GM21526 (cell line): ENCODE results near the gene UBA6.
A peak's percentile ranks its signal among the peaks of the same experiment; 100 is the strongest.
"Not testable (repeated sequence)": the region's sequence is repeated elsewhere in the genome, so short reads cannot be mapped to it uniquely, and the experiment has no call there.

Source experiments
- ATAC-seq: cut with Tn5 transposase; IDR thresholded peaks from one replicate; pipeline ENCODE4 v1.9.1; 2021; ENCODE audit warnings: moderate library complexity; ENCODE audit not compliant: unreplicated experiment, low FRiP score

Gene UBA6

DNA sequence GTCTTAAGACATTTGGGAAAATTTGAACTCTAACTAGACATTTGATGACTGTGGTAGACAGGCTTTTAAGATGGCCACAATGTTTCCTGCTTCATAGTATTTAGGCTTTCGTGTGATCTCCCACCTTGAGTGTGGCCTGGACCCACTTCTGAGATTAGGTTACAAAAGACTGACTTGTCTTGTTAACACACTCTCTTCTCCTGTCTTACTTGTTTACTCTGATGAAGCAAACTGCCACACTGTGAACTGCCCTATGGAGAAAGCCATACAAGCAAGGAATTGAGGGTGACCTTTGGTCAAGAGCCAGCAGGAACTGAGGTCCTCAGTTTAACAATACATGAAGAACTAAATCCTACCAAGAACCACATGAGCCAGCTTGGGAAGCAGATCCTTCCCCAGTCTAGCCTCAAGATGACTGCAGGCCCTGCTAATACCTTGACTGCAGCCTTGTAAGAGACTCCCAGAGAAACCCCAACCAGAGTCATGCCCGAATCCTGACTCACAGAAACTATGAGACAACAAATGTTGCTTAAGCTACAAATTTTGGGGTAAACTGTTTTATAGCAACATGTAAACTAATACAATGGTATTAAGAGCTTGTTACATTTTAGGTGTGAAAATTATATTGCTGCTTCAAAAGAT lies 20.3 kb downstream of the UBA6 start:
- no peak for ATAC-seq

DNA sequence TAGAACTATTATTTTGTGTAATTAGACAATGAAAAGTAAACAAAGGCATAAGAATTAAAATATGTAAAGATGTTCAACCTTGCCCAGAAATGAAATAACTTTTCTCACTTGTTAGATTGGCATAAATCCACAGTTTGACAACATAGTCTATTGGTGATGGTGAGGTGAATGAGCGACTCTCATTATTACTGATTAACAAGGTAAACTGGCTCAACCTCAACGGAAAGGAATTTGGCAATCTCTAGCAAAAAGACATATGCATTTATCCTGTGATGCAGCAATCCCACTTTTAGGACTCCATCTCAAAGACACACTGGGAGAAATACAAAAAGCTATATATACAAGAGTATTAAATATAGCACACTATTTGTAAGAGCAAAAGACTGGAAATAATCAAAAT lies 22.3 kb downstream of the UBA6 start:
- ATAC-seq = no peak

DNA sequence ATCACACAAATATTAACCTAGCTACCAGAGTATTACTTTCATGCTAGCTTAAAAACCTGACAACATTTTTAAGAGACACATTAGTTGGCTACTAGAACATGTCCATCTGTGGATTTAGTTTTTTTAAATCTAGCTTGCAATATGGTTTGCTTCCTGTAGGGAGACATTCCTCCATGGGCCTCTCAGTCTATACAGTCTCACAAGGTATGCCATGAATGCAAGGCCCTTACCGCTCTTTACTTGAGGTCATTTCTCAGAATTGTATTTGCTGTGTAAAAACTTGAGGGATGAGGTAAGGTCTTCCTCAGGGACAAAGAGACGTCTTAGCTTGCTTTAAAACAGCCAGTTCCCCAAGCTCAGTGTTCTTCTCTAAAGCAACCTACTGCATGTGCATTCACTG lies 26.9 kb downstream of the UBA6 start:
- no peak for ATAC-seq

DNA sequence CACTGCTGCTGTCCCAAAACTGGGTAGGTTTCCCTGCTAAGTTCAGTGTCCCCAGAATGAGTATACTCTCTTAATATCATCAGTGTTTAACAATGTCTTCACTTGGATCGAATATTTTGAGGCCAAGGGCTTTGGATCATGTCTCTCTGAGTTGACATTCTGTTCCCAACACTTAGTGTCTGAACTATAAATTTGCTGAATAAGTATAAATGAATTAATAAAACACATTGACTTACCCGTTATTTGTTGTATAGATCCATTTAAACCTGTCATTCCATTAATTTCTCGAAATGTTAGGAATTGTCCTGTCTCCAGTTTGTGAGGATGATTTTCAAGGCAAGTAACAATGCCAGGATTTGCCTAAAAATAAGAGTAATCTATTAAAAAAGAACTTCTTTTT lies 32.6 kb downstream of the UBA6 start:
- ATAC-seq = no peak

DNA sequence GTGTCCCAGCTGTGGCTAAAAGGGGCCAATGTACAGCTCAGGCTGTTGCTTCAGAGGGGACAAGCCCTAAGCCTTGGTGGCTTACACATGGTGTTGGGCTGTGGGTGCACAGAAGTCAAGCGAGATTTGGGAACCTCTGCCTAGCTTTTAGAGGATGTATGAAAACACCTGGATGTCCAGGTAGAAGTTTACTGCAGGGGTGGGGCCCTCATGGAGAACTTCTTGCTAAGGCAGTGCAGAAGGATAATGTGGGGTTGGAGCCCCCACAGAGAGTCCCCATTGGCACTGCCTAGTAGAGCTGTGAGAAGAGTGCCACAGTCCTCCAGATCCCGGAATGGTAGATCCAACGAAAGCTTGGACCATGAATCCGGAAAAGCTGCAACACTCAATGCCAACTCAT lies 40.5 kb downstream of the UBA6 start:
- no peak for ATAC-seq

DNA sequence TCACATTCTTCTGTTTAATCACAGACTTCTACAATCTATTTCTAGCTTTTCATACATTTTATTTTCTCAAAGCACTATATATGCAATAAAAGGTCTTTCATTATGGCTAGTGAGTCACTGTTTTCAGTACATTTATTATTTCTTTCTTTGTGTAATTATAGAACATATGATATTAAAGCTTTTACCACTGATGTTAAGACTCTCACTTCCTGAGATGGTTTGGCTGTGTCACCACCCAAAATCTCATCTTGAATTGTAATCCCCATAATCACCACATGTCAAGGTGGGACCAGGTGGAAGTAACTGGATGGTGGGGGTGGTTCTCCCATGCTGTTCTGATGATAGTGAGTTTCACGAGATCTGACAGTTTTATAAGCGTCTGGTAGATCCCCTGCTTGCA lies 41.9 kb downstream of the UBA6 start:
- ATAC-seq = no peak

DNA sequence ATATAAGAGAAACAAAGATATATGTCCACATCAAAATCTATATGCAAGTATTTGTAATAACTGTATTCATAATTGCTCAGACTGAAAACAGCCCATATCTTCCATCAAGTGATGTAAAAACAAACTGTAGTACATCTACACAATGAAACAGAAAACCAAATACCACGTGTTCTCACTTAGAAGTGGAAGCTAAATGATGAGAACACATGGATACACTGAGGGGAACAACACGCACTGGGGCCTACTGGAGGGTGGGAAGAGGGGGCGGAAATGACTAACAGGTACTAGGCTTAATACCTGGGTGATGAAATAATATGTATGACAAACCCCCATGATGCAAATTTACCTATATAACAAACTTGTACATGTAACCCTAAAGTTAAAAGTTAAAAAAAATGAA lies 42.7 kb downstream of the UBA6 start:
- ATAC-seq = no peak

DNA sequence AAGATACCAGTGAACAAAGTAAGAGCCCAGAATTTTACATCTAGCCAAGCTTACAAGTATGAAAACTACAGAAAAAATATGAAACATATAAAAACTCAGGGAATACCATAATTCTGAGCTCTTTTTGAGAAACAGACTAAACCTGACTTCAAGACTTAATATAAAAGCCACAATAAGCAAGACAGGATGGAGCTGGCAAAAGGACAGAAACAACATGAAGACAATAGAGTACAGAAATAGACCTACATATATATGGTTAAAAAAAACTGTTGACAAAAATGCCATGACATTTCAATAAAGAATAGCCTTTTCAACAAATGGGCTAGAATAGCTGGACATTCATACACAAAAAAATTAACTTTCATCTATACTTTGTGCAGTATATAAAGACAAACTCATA lies 49.4 kb downstream of the UBA6 start:
- ATAC-seq = no peak

DNA sequence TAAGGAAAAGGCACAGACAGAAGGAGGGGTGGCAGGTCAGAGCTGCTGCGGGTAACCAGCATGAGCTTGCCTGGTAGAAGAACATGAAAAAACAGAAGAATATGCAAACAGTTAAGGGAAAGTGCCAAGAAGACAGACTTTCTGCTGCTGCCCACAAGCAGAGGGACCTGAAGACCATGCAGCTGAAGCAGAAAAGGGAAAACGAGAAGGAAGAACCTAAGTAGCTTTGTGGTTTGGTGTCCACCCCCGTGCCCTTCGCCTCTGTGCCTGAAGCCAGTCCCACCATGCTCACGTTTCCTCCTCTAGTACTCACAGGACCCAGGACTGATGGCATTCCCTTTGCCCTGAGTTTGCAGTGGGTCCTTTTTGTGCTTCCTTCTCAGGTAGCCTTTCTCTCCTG lies 62.8 kb downstream of the UBA6 start:
- ATAC-seq = no peak

DNA sequence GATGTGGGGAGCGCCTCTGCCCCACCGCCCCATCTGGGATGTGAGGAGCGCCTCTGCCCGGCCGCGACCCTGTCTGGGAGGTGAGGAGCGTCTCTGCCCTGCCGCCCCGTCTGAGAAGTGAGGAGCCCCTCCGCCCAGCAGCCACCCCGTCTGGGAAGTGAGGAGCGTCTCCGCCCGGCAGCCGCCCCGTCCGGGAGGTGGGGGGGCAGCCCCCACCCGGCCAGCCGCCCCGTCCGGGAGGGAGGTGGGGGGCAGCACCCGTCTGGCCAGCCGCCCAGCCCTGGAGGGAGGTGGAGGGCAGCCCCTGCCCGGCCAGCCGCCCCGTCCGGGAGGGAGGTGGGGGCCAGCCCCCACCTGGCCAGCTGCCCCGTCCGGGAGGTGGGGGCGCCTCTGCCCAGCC lies 64.0 kb downstream of the UBA6 start:
- ATAC-seq = not testable (repeated sequence)

DNA sequence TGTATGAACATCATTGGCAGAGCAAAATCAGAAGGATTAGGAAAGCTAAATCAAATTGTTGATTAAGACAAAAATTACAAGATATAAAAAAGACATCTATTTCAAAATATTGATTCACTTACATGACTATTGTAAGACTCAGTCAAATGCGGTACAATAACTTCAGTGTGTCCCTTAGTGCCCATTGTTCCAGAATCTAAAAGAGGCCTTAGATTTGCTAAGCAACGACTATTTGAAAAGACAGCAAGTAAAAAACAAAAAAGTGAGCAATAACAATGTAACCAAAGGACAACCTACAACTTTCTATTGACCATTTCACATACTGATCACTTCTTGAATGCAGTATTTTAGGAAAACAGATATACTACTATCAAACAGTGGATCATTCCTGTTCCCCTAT lies 65.6 kb downstream of the UBA6 start:
- ATAC-seq = no peak

DNA sequence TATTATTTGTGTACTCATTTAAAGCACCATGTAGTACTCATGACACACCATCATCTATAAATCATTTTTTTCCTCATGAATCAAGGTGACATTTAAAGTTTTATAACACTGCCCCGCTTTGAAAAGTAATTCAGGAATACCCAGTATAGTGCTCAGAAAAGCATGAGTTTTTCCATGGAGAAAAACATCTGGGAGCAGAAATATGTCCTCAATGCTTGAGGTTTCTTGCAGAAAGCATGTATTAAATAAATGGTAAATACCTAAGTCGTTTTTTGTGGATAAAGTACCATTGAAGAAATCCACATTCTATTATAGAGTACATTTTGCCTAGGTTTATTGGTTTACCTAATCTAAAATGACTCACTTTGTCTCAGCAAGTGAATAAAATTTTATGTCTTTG lies 66.2 kb downstream of the UBA6 start:
- ATAC-seq = no peak

DNA sequence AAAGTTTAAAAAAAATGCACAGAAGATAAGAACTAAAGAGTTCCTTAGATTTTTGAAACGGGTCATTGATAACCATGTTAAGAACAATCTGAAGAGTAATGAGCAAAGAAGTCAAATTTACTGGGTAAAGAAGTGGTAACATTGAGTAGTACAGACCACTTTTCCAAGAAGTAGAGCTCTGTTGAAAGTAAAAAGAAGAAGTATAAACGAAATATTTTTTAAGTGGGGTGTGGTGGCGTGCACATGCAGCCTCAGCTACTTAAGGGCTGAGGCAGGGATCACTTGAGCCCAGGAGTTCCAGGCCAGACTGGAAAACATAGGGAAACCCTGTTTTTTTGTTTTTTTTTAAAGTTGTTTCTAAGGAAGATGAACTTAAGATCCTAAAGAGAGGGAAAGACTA lies 68.5 kb downstream of the UBA6 start:
- ATAC-seq = peak; percentile 74

DNA sequence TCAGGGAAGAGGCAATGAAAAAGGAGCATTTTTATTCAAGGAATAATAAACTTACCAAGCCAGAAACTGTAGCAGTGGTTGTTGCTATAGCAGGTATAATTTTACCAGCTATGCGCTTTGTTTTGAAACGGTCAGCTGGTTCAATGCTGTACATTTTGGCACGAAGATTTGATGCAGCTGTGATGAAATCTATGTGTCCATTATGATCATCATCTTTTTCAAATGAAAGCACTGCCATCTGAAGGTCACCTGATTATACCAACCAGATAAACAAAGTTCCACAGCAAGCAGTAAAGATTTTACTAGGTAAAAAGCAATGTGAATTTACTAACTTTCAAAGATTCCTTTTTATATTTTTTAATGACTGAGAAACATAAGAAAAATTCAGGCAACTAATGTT lies 76.0 kb downstream of the UBA6 start:
- no peak for ATAC-seq

DNA sequence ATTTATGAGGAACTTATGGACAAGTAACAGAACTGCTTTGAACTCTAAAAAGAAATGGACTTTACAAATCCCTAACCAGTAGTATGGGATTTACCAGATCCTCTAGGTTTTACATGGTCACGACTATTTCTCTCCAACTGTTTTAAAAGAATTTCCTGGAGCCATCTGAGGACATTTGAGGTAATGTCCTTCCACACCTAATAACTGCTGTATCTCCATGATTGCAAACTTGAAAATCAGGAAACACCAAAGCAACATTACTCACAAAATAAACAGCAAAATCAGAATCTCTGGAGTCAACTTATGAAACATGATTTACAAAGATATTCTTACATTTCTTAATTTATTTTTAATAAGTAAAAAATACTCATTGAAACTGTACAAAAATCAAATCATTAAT lies 84.5 kb downstream of the UBA6 start:
- no peak for ATAC-seq

DNA sequence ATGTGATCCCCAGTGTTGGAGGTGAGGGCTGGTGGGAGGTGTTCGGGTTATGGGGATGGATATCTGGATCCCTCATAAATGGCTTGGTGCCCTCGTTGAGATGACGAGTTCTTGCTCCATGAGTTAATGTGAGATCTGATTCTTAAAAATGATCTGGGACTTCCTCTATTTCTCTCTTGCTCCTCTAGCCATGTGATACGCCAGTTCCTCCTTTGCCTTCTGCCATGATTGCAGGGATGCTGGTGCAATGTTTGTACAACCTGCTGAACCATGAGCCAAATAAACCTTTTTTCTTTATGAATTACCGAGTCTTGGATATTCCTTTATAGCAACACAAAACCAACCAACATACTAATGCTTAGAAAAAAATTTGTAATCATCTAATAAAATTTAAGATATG lies 85.8 kb downstream of the UBA6 start:
- no peak for ATAC-seq

DNA sequence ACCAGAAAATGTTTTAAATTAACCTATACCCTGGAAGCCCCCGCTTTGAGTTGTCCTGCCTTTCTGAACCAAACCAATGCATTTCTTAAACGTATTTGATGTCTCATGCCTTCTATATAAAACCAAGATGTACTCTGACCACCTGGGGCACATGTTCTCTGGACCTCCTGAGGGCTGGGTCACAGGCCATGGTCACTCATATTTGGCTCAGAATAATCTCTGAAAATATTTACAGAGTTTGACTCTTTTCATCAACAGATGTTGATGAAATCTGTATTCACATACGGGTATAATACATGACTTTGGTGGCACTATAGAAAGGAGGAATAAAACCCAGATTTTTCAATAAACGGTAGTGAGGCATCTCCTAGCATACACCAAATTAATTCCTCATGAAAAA lies 86.8 kb downstream of the UBA6 start:
- ATAC-seq = no peak

DNA sequence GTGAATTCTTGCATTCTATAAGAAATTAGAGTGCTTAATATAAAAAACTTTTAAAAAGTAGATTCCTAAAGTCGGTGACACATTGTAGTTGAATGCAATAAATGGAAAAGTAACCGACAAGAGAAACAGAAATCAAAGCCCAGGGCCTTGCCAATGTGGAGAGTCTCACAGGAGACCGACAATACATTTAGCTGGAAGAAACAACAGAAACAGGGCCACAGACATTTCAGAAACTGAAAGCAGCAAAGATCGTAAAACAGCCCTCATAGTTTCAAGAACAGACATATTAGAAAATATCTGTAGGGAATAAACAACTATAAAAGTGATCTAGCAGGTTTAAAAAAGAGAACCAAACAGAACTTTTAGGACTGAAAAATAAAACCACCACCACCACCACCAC lies 92.9 kb downstream of the UBA6 start:
- ATAC-seq = no peak

DNA sequence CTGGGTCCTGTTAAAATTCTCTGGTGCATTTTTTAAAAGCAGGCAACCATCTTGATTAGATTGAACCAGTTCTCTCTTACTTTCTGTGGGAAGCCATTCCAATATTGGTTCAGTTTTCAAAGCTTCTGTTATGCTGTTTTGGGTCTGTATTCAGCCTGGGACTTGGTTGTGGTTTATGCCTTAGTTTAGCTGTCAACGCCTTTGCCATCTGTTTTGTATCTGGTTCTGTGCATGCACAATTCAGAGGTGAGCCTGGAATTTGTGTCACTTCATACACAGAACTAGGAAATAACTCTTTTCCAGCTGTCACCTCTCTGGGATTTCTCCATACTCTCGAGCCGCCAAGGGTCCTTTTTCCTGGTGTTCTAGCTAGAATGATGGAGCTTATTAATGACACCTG lies 96.2 kb downstream of the UBA6 start:
- ATAC-seq = no peak

DNA sequence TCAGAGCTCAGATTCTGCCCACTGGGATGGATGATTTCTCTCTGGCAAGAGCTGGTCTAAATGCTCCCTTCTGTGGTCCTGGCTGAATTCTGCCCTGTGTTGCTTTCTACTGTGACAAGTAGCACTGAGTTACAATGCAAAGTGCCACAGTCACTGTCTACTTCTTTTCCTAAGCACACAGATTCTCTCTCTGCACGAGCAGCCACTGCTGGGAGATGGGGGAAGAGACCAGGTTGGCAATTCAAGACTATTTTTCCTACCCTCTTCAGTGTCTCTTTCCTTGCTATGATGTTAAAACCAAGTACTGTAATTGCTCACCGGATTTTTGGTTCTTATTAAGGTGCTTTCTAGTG lies 97.0 kb downstream of the UBA6 start:
- ATAC-seq = no peak

DNA sequence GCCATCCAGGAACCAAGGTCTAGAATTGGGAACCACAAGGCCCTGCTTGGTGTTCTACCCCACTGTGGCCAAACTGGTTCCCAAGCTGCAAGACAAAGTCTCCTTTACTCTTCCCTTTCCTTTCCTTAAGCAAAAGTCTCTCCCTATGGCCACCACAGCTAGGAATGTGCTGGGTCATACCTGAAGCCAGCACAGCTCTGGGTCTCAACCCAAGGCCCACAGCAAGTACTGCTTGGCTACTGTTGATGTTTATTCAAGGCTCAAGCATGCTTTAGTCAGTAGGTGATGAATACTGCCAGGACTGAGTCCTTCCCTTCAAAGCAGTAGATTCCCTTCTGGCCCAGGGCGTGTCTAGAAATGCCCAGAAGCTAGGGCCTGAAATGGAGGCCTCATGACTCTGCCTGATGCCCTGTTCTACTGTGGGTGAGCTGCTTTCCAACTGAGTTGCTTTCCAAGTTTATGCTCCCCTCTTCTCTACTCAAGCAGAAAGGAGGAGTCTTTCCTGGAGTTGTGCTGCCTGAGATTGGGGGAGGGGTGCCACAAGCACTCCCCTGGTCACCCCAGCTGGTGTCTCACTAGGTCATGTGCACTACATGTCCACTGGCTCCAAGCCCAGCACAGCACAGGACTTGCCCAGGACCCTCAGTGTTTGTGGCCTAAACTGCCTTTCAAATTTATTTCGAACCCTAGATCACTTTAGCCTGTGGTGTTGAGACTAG lies 97.5 kb downstream of the UBA6 start:
- no peak for ATAC-seq

DNA sequence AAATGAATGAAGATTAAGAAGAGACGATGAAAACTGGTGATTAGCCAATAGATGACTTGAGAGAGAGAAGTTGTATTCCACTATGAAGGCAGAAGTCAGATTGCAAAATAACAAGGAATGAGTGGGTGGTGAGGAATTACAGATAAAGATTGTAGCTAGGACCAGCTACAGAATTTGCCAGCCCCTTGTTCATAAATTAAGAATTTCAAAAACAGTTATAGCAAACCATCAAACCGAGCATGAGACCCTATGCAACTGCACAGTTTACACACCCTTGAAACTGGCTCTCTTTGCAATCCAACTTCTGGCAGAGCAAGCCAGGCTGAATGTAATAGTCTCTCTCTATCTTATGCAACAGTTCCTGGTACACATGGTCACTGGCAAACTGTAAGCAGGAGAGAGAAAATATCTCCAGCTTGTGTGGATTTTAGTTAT lies 107.2 kb downstream of the UBA6 start:
- ATAC-seq = no peak

DNA sequence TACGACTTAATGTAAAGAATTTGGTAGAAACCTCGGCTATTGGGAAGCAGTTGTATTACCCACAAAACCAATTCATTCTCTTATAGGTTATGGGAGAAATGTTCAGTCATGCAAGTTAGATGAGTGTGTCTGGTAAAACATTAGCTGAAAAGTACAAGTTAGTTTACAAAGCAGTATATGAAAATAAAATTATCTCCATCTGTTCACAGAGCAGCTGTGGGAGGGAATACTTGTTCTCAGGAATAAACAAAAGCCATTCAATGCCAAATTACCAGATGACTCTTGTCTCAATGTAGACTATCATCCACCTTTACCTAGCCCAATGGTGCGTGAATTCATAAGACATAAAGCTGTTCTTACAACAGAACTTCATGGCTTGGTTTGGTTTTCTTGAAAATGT lies 113.8 kb downstream of the UBA6 start:
- ATAC-seq = no peak
